SK-N-SH (cell line): ENCODE data around the gene SLC36A4. TPM values are rescaled to one million over a fixed set of nuclear protein-coding genes. Genes with fewer than 3 reads are reported as not detected.

Source experiments
- CTCF ChIA-PET: fragments of 300-600, 350-600 bp; formaldehyde crosslinking; extraction: SDS; loops from one replicate; lab custom pipeline; 2021; lab: Yijun Ruan, JAX
- POLR2A ChIA-PET: fragments of 350-600 bp; sonication (Branson Sonifier 250); formaldehyde crosslinking; extraction: SDS; loops from one replicate; lab custom pipeline; 2020; ENCODE audit warnings: antibody characterized with exemption, inconsistent platforms; lab: Yijun Ruan, JAX
- DNase-seq: peaks from one replicate; pipeline ENCODE4 v3.0.0; 2012
- H2AFZ ChIP-seq: fragments of 200-600 bp; sonication (generic); 2 replicates; pipeline ENCODE4 v1.8.1; 2016; ENCODE audit warnings: antibody characterized with exemption, mild to moderate bottlenecking, low read depth
- H3F3A ChIP-seq: fragments of 200-600 bp; sonication (generic); replicated peaks from 2 replicates; pipeline ENCODE3; 2016; ENCODE audit warnings: antibody characterized with exemption, mild to moderate bottlenecking; ENCODE audit not compliant: insufficient read depth
- H3K27ac ChIP-seq, 2 experiments: fragments of 200-500 bp in 1 of 2; fragments of 200-600 bp in 1 of 2; sonication (Bioruptor generic) in 1 of 2; sonication (generic), shearing (Covaris generic) in 1 of 2; 2 replicates each; pipeline versions ENCODE4 v1.5.1 to v1.6.1; 2014 to 2016; ENCODE audit warnings: low read depth in 2 of 2, inconsistent platforms in 1 of 2, low read length in 1 of 2, mild to moderate bottlenecking in 1 of 2, mixed read lengths in 1 of 2
- H3K27me3 ChIP-seq: fragments of 200-600 bp; sonication (generic), shearing (Covaris generic); 2 replicates; pipeline ENCODE4 v1.6.1; 2016; ENCODE audit warnings: mixed run types; ENCODE audit not compliant: insufficient read depth
- H3K36me3 ChIP-seq, 2 experiments: fragments of 200-500 bp in 1 of 2; fragments of 200-600 bp in 1 of 2; sonication (Bioruptor generic) in 1 of 2; sonication (generic) in 1 of 2; replicated peaks in 1 of 2; 2 replicates each; pipeline versions ENCODE3 to v1.5.1; 2014 to 2016; ENCODE audit warnings: low read length in 1 of 2, mild to moderate bottlenecking in 1 of 2; ENCODE audit not compliant: insufficient read depth in 2 of 2, control insufficient read depth in 1 of 2
- H3K4me1 ChIP-seq, 2 experiments: fragments of 200-500 bp in 1 of 2; fragments of 200-600 bp in 1 of 2; sonication (Bioruptor generic) in 1 of 2; sonication (generic), shearing (Covaris generic) in 1 of 2; 2 replicates each; pipeline versions ENCODE4 v1.5.1 to v1.6.1; 2014 to 2016; ENCODE audit warnings: low read depth in 1 of 2, low read length in 1 of 2, mixed run types in 1 of 2; ENCODE audit not compliant: insufficient read depth in 2 of 2, control insufficient read depth in 1 of 2
- H3K4me2 ChIP-seq: fragments of 200-600 bp; sonication (generic), shearing (Covaris generic); 2 replicates; pipeline ENCODE4 v1.6.1; 2017; ENCODE audit warnings: mixed run types
- H3K4me3 ChIP-seq, 2 experiments: fragments of 200-500 bp in 1 of 2; fragments of 200-600 bp in 1 of 2; sonication (Bioruptor generic) in 1 of 2; sonication (generic), shearing (Covaris generic) in 1 of 2; 2 replicates each; pipeline versions ENCODE4 v1.5.1 to v1.8.1; 2014 to 2016; ENCODE audit warnings: low read depth in 2 of 2, inconsistent platforms in 1 of 2, low read length in 1 of 2, mild to moderate bottlenecking in 1 of 2, mixed read lengths in 1 of 2, moderate library complexity in 1 of 2
- H3K79me2 ChIP-seq: fragments of 200-600 bp; sonication (generic); 2 replicates; pipeline ENCODE4 v1.8.1; 2017; ENCODE audit warnings: mild to moderate bottlenecking; ENCODE audit not compliant: insufficient read depth
- H3K9ac ChIP-seq: fragments of 200-600 bp; sonication (generic); 2 replicates; pipeline ENCODE4 v1.6.1; 2017; ENCODE audit warnings: mixed run types
- H3K9me2 ChIP-seq: fragments of 200-600 bp; sonication (generic); 2 replicates; pipeline ENCODE4 v1.6.1; 2017; ENCODE audit warnings: mixed run types
- H3K9me3 ChIP-seq: fragments of 200-600 bp; sonication (generic); 2 replicates; pipeline ENCODE4 v1.6.1; 2017; ENCODE audit warnings: mixed run types, mild to moderate bottlenecking, moderate library complexity
- H4K20me1 ChIP-seq: fragments of 200-600 bp; sonication (generic); 2 replicates; pipeline ENCODE4 v1.6.1; 2017; ENCODE audit warnings: mild to moderate bottlenecking, mixed run types; ENCODE audit not compliant: insufficient read depth
- CTCF ChIP-seq: fragments of 200-600 bp; sonication (generic); IDR thresholded peaks from 2 replicates; pipeline ENCODE4 v1.6.1; 2017; ENCODE audit warnings: antibody characterized with exemption, mild to moderate bottlenecking, moderate library complexity
- ELF1 ChIP-seq: IDR thresholded peaks from 2 replicates; pipeline ENCODE4 v1.4.0; 2012
- FOSL2 ChIP-seq: IDR thresholded peaks from 2 replicates; pipeline ENCODE4 v1.4.0; 2012; ENCODE audit warnings: low read depth, mild to moderate bottlenecking, moderate library complexity, borderline replicate concordance
- MEF2A ChIP-seq: IDR thresholded peaks from 2 replicates; pipeline ENCODE4 v1.4.0; 2012; ENCODE audit warnings: low read depth, borderline replicate concordance
- PBX3 ChIP-seq: IDR thresholded peaks from 2 replicates; pipeline ENCODE4; 2012
- RCOR1 ChIP-seq: fragments of 150-350 bp; IDR thresholded peaks from 2 replicates; pipeline ENCODE4 v1.6.1; 2017; ENCODE audit warnings: antibody characterized with exemption, low read length
- RXRA ChIP-seq: IDR thresholded peaks from 2 replicates; pipeline ENCODE4 v1.4.0; 2012; ENCODE audit warnings: low read depth, mild to moderate bottlenecking, borderline replicate concordance
- SIN3A ChIP-seq: IDR thresholded peaks from 2 replicates; pipeline ENCODE4 v1.6.1; 2012; ENCODE audit warnings: low read depth, mild to moderate bottlenecking, low read length, moderate library complexity, borderline replicate concordance
- ZBTB33 ChIP-seq: IDR thresholded peaks from 2 replicates; pipeline ENCODE4 v1.4.0; 2012; ENCODE audit warnings: low read depth, borderline replicate concordance
- WGBS: methylation state at CpG from one replicate; pipeline ENCODE4 v1.1.6; 2017; ENCODE audit warnings: low lambda C conversion rate; 5-methylcytosine and 5-hydroxymethylcytosine counted together
- polyA plus RNA-seq, 3 experiments: library from polyadenylated mRNA; depleted of rRNA; stranded (reverse); fragments of >200 nt; gene quantifications; 2 replicates each; pipeline ENCODE4 v1.2.3, GENCODE V29; 2012
- TF ChIP-seq, protein P1 (sequence below): IDR thresholded peaks from 2 replicates; pipeline ENCODE4 v1.6.1; 2012; ENCODE audit warnings: mild to moderate bottlenecking, low read depth, low read length, moderate library complexity

Gene SLC36A4
- polyA plus RNA-seq, 1 of the 3 experiments (the other 2 are of a cell fraction): 9.7 TPM

GRCh38 chr11:93116641-93117441 is 81.0 kb downstream of the SLC36A4 start:
- Histone ChIP-seq H3K4me2 (no peak overlapping the region), H3K27ac (no peak overlapping the region), H3K9ac (no peak overlapping the region), H3K9me2 (no peaks in the 10 kb centered on the region), H4K20me1 (no peaks in the 10 kb centered on the region), H3K4me3 (no peak overlapping the region), H3K9me3 (no peaks in the 10 kb centered on the region), H3K79me2 (no peaks in the 10 kb centered on the region), H2AFZ (no peak overlapping the region), H3K27me3 (no peaks in the 10 kb centered on the region), H3K36me3 (no peaks in the 10 kb centered on the region), H3F3A (no peaks in the 10 kb centered on the region), H3K4me1 (no peaks in the 10 kb centered on the region)
- ChIA-PET CTCF (interaction anchor here (1.2 kb wide), 1 partner anchor 10 kb away, joined by 3 read pairs; no protein-coding TSS in a partner anchor), POLR2A (no interaction called here)
- WGBS: 76% methylated on average over 6 of the region's 6 CpGs
- TF ChIP-seq RCOR1 (no peak), RXRA (no peak), SIN3A (no peak), ZBTB33 (no peak), FOSL2 (no peak), ELF1 (no peak), PBX3 (no peak), MEF2A (no peak), CTCF (no peak)
- TF ChIP-seq, protein P1, sequence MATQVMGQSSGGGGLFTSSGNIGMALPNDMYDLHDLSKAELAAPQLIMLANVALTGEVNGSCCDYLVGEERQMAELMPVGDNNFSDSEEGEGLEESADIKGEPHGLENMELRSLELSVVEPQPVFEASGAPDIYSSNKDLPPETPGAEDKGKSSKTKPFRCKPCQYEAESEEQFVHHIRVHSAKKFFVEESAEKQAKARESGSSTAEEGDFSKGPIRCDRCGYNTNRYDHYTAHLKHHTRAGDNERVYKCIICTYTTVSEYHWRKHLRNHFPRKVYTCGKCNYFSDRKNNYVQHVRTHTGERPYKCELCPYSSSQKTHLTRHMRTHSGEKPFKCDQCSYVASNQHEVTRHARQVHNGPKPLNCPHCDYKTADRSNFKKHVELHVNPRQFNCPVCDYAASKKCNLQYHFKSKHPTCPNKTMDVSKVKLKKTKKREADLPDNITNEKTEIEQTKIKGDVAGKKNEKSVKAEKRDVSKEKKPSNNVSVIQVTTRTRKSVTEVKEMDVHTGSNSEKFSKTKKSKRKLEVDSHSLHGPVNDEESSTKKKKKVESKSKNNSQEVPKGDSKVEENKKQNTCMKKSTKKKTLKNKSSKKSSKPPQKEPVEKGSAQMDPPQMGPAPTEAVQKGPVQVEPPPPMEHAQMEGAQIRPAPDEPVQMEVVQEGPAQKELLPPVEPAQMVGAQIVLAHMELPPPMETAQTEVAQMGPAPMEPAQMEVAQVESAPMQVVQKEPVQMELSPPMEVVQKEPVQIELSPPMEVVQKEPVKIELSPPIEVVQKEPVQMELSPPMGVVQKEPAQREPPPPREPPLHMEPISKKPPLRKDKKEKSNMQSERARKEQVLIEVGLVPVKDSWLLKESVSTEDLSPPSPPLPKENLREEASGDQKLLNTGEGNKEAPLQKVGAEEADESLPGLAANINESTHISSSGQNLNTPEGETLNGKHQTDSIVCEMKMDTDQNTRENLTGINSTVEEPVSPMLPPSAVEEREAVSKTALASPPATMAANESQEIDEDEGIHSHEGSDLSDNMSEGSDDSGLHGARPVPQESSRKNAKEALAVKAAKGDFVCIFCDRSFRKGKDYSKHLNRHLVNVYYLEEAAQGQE: no peak
- no peak for DNase-seq
